Sigmoid colon (tissue), 7 donors: ENCODE data around the gene MAD1L1. TPM values are rescaled to one million over a fixed set of nuclear protein-coding genes. Genes with fewer than 3 reads are reported as not detected.

Experiments used
- DNase-seq: peaks from one replicate; pipeline ENCODE4 v3.0.0-alpha.2; 2019
- H3K27ac ChIP-seq, 4 donors: fragments of 200-600 bp; sonication (generic); one replicate each; pipeline ENCODE4 v1.5.1; 2016 to 2019; ENCODE audit warnings: mild to moderate bottlenecking in 1 of 4
- H3K27me3 ChIP-seq, 3 donors: fragments of 200-600 bp; sonication (generic); one replicate each; pipeline ENCODE4 v1.5.1; 2019; ENCODE audit warnings: mild to moderate bottlenecking in 1 of 3
- H3K36me3 ChIP-seq, 4 donors: fragments of 200-600 bp; sonication (generic); one replicate each; pipeline ENCODE4 v1.5.1; 2016 to 2019
- H3K4me1 ChIP-seq, 4 donors: fragments of 200-600 bp; sonication (generic); one replicate each; pipeline ENCODE4 v1.5.1; 2017 to 2019
- H3K4me3 ChIP-seq, 4 donors: fragments of 200-600 bp; sonication (generic); one replicate each; pipeline ENCODE4 v1.5.1; 2017 to 2019; ENCODE audit warnings: mild to moderate bottlenecking in 2 of 4, moderate library complexity in 1 of 4
- H3K9me3 ChIP-seq, 4 donors: fragments of 200-600 bp in 3 of 4; sonication (generic) in 3 of 4; one replicate each; pipeline versions ENCODE4 v1.5.1 to v1.6.1; 2013 to 2019
- EP300 ChIP-seq, 4 donors: sonication (generic); formaldehyde crosslinking; IDR thresholded peaks; one replicate each; pipeline ENCODE4 v1.6.1; 2017; ENCODE audit warnings: antibody characterized with exemption in 4 of 4
- POLR2A ChIP-seq, 2 donors: fragments of 450-650 bp; IDR thresholded peaks; one replicate each; pipeline ENCODE4 v1.6.1; 2016; ENCODE audit warnings: antibody characterized with exemption in 2 of 2, mild to moderate bottlenecking in 2 of 2, moderate library complexity in 2 of 2
- POLR2AphosphoS5 ChIP-seq, 4 donors: sonication (generic); formaldehyde crosslinking; IDR thresholded peaks; one replicate each; pipeline ENCODE4 v1.6.1; 2017; ENCODE audit warnings: antibody characterized with exemption in 4 of 4
- WGBS, 2 donors: extraction: QIAGEN DNeasy Blood & Tissue Kit; methylation state at CpG; one replicate each; pipeline ENCODE4 v1.1.7; 2013; 5-methylcytosine and 5-hydroxymethylcytosine counted together
- intact Hi-C: fragments of 100-400 bp; cut with DNase I; formaldehyde crosslinking; loops from one replicate; pipeline ENCODE4 v1.15.1; 2023
- polyA plus RNA-seq, 3 donors: library from polyadenylated mRNA; stranded (reverse); fragments of 200-250 nt; gene quantifications; one replicate each; pipeline ENCODE4 v1.2.3, GENCODE V29; 2013
- total RNA-seq, 4 donors: library from RNA; depleted of rRNA; stranded (reverse); fragments of >200 nt; gene quantifications; one replicate each; pipeline ENCODE4 v1.1.0, GENCODE V29; 2016
- TF ChIP-seq, protein P1 (sequence below), 4 experiments: fragments of 450-650 bp in 3 of 4; fragments of 200-600 bp in 1 of 4; IDR thresholded peaks; one replicate each; pipeline ENCODE4 v1.5.1; 2016 to 2019; ENCODE audit warnings: antibody characterized with exemption in 4 of 4, mild to moderate bottlenecking in 3 of 4, moderate library complexity in 2 of 4
- donor health status: healthy with polysubstance abuse.
- donor health status: Bipolar disorder and iron deficiency.
- donor health status: healthy.

MAD1L1 gene
- total and polyA plus RNA-seq, 7 donors: 10.2 to 38.4 (median 20.6) TPM

DNA sequence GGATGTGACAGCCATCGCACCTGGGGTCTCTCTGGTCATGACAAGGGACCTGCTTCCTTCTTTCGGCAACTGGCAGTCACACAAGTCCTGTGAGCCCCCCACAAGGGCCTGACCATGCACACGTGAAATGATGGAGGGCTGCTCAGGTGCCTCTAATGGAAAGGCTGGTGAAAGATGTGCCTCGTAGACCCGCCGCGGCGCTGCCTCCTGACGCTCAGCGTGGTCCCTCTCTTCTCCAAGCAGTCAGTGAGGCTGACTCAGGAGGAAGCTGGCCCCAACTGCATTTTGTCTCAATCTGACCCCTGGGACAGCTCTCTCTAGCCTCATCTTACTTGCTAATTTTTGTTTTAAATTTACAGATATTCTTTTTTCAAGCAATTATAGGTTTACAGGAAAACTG is 100.9 kb downstream of the MAD1L1 start:
- Histone ChIP-seq H3K27me3 (no peaks in the 10 kb centered on the region), H3K27ac (no peak overlapping the region), H3K9me3 (no peaks in the 10 kb centered on the region), H3K36me3 (peaks cover 0 to 3% (median 0%) of the 10 kb centered on the region in 4 donors), H3K4me1 (no peaks in the 10 kb centered on the region), H3K4me3 (no peak overlapping the region)
- TF ChIP-seq, protein P1, sequence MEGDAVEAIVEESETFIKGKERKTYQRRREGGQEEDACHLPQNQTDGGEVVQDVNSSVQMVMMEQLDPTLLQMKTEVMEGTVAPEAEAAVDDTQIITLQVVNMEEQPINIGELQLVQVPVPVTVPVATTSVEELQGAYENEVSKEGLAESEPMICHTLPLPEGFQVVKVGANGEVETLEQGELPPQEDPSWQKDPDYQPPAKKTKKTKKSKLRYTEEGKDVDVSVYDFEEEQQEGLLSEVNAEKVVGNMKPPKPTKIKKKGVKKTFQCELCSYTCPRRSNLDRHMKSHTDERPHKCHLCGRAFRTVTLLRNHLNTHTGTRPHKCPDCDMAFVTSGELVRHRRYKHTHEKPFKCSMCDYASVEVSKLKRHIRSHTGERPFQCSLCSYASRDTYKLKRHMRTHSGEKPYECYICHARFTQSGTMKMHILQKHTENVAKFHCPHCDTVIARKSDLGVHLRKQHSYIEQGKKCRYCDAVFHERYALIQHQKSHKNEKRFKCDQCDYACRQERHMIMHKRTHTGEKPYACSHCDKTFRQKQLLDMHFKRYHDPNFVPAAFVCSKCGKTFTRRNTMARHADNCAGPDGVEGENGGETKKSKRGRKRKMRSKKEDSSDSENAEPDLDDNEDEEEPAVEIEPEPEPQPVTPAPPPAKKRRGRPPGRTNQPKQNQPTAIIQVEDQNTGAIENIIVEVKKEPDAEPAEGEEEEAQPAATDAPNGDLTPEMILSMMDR (IDR thresholded peaks at IDR 0.05): no peak
- TF ChIP-seq EP300 (IDR thresholded peaks at IDR 0.05) (no peak), POLR2AphosphoS5 (IDR thresholded peaks at IDR 0.05) (no peak), POLR2A (IDR thresholded peaks at IDR 0.05) (no peak)
- no peak for DNase-seq
- intact Hi-C loops: no loop called here
- WGBS, 2 donors: 88 to 97% methylated on average over 10 of the region's 10 CpGs

DNA sequence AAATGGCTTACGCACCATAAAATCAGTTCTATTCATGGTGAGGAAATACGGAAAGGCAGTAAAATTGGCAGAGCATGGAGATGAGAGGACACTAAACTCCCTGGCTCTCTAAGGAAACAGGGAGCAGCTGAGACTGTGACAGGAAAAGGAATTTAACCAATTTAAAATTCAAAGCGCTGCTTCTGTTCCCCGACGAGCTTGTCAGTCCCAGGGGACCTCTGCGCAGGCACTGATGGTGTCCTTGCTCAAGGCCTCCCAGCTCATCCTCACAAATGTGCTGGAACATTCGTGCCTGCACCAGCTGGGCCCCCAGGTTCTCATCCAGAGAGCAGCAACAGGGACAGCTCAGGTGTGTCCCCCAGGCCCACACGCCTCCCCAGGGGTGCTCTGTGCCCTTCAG is 101.4 kb downstream of the MAD1L1 start:
- Histone ChIP-seq H3K9me3 (no peaks in the 10 kb centered on the region), H3K4me1 (no peaks in the 10 kb centered on the region), H3K27ac (no peak overlapping the region), H3K4me3 (no peak overlapping the region), H3K27me3 (no peaks in the 10 kb centered on the region), H3K36me3 (peaks cover 0 to 3% (median 0%) of the 10 kb centered on the region in 4 donors)
- DNase-seq: no peak
- 88 to 97% methylated on average over 8 of the region's 8 CpGs for WGBS, 2 donors
- TF ChIP-seq POLR2A (IDR thresholded peaks at IDR 0.05): no peak
- TF ChIP-seq, protein P1 (IDR thresholded peaks at IDR 0.05): no peak
- TF ChIP-seq POLR2AphosphoS5 (IDR thresholded peaks at IDR 0.05): no peak
- TF ChIP-seq EP300 (IDR thresholded peaks at IDR 0.05): no peak
- intact Hi-C loops: no loop called here

DNA sequence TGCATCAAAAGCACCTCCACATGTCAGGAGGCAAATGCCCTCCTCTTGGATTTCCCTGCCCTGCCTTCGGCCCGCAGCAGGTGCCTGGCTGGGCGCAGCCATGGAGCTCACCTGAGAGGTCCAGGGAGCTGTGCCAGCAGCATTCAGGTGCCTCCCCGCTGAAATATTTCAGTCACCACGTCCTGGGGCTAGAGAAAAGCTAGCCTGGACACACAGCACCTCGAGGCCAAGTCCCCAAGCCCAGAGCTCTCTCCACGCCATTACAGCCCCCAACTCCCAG is 102.7 kb downstream of the MAD1L1 start:
- no peak for DNase-seq
- no peak overlapping the region for H3K4me3 ChIP-seq
- no peaks in the 10 kb centered on the region for H3K4me1 ChIP-seq
- peaks cover 0 to 10% (median 0%) of the 10 kb centered on the region in 4 donors for H3K36me3 ChIP-seq
- H3K9me3 ChIP-seq: no peaks in the 10 kb centered on the region
- TF ChIP-seq EP300 (IDR thresholded peaks at IDR 0.05) (no peak), POLR2A (IDR thresholded peaks at IDR 0.05) (no peak)
- WGBS, 2 donors: 93 to 95% methylated on average over 7 of the region's 7 CpGs
- no peak overlapping the region for H3K27ac ChIP-seq
- intact Hi-C loops: no loop called here
- H3K27me3 ChIP-seq: no peaks in the 10 kb centered on the region

DNA sequence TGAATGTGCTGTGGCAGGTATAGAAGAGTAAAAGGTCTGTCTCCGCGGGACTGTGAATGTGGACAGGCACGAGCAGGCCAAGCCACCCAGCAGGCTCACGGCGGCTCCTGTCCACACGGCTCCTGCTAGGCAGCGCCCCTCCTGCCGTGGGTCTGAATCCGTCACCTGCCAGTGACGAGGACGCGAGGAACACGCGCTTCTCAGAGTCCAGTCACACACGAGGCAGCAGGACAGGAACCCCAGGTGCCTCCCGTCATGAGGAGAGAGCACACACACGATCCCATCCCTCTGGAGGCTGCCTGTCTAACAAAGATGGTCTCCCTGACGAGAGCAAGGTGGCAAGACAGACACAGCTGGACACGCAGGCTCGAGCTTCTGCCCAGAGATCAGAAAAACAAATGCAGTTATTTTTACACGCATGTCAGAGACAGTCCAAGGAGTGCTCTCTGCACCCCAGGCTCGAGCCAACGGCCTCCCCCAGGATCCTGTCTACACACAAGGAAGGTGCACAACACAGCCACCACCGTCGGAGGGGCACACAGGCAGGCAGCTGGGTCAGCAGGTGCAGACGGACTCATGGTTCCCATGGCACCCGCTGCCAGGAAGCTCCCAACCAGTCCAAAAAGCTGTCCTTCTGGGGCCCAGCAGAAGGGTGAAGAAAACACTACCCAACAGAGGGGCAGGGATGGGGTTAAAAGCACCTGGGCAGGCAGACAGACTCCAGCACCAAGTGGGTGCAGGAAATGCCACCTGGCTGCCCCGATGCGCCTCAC is 103.2 kb downstream of the MAD1L1 start:
- WGBS, 2 donors: 87 to 94% methylated on average over 29 of the region's 29 CpGs
- no peak for DNase-seq

DNA sequence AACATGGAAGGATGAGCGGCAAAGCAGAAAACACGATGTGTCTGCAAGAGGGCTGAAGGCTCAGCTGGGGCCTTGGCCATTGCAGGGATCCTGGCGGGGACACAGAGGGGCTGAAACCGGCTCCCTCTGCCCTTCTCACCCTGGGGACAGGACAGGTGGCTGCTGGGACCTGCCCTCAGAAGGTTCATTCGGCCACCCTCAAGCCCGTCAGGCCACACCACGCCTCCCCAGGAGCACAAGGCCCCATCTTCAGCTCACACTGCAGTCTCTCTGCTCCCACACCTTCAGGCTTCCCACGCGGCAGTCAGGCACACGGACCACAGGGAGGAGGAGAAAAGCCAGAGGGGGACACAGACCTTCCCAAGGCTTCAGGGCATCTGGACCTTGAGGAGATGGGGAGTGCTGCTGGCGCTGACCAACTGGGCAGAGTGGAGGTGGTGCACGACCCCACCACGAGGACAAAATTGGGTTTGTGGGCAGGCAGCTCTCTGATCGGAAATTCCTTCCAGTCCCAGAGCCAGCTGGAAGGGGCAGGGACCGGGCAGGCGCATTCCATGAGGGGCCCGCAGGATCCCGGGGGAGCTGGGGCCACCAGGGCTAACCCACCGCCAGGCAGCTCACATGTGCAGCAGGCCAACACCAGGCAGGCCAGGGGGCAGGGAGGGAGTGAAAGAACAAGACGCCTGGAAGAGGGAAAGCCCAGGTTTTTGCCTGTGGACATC is 104.0 kb downstream of the MAD1L1 start:
- WGBS, 2 donors: 88 to 91% methylated on average over 20 of the region's 20 CpGs

More for the DNA sequence above, 103.2 kb downstream of the MAD1L1 start:
- TF ChIP-seq POLR2AphosphoS5 (IDR thresholded peaks at IDR 0.05) (no peak), EP300 (IDR thresholded peaks at IDR 0.05) (no peak), POLR2A (IDR thresholded peaks at IDR 0.05) (no peak)
- TF ChIP-seq, protein P1 (IDR thresholded peaks at IDR 0.05): no peak
- H3K9me3 ChIP-seq: no peaks in the 10 kb centered on the region
- no peak overlapping the region for H3K4me3 ChIP-seq
- no peaks in the 10 kb centered on the region for H3K4me1 ChIP-seq
- H3K36me3 ChIP-seq: peaks cover 0 to 12% (median 0%) of the 10 kb centered on the region in 4 donors
- H3K27me3 ChIP-seq: no peaks in the 10 kb centered on the region
- H3K27ac ChIP-seq: no peak overlapping the region
- intact Hi-C loops: no loop called here

More for the DNA sequence above, 104.0 kb downstream of the MAD1L1 start:
- H3K4me3 ChIP-seq: no peak overlapping the region
- intact Hi-C loops: no loop called here
- no peaks in the 10 kb centered on the region for H3K9me3 ChIP-seq
- no peaks in the 10 kb centered on the region for H3K4me1 ChIP-seq
- peaks cover 0 to 9% (median 0%) of the 10 kb centered on the region in 4 donors for H3K36me3 ChIP-seq
- DNase-seq: no peak
- H3K27ac ChIP-seq: no peak overlapping the region
- no peak for TF ChIP-seq POLR2AphosphoS5 (IDR thresholded peaks at IDR 0.05)
- TF ChIP-seq EP300 (IDR thresholded peaks at IDR 0.05): no peak
- TF ChIP-seq, protein P1 (IDR thresholded peaks at IDR 0.05): no peak
- no peak for TF ChIP-seq POLR2A (IDR thresholded peaks at IDR 0.05)
- H3K27me3 ChIP-seq: no peaks in the 10 kb centered on the region
